Right atrium auricular region (tissue), 2 donors: Measurements from ENCODE around the gene FOXJ1. TPM values are rescaled to one million over a fixed set of nuclear protein-coding genes. Genes with fewer than 3 reads are reported as not detected.

Experiments
- DNase-seq: peaks from one replicate; pipeline ENCODE4 v3.0.0-alpha.2; 2019; ENCODE audit warnings: low spot score
- H3K27ac ChIP-seq, 2 donors: fragments of 200-600 bp; sonication (generic); 1 replicate in 1 of 2; 2 replicates in 1 of 2; pipeline ENCODE4 v1.5.1; 2016 to 2019
- H3K27me3 ChIP-seq, 2 donors: fragments of 200-600 bp; sonication (generic); one replicate each; pipeline versions ENCODE4 v1.5.1 to v1.6.0; 2017 to 2019
- H3K36me3 ChIP-seq: fragments of 200-600 bp; sonication (generic); one replicate; pipeline ENCODE4 v1.5.1; 2016
- H3K4me1 ChIP-seq, 2 donors: fragments of 200-600 bp; sonication (generic); one replicate each; pipeline versions ENCODE4 v1.5.1 to v1.6.0; 2017 to 2019
- H3K4me3 ChIP-seq, 2 donors: fragments of 200-600 bp; sonication (generic); 1 replicate in 1 of 2; 2 replicates in 1 of 2; pipeline ENCODE4 v1.5.1; 2017 to 2019; ENCODE audit warnings: mild to moderate bottlenecking in 1 of 2, moderate library complexity in 1 of 2
- H3K9me3 ChIP-seq, 2 donors: fragments of 200-600 bp; sonication (generic); one replicate each; pipeline ENCODE4 v1.5.1; 2019
- microRNA-seq, 2 donors: library from miRNA; unstranded; fragments of <30 nt; microRNA quantifications; one replicate each; pipeline ENCODE4, GENCODE V29; 2016 to 2017; ENCODE audit warnings: borderline number of aligned reads in 2 of 2, borderline replicate concordance in 1 of 2
- total RNA-seq, 2 donors: library from RNA; depleted of rRNA; stranded (reverse); fragments of >200 nt; gene quantifications; one replicate each; pipeline ENCODE4 v1.1.0, GENCODE V29; 2016
- TF ChIP-seq, protein P1 (sequence below), 2 donors: fragments of 200-600 bp; sonication (generic); IDR thresholded peaks; one replicate each; pipeline ENCODE4 v1.5.1; 2019; ENCODE audit warnings: antibody characterized with exemption in 2 of 2

FOXJ1 gene
- total RNA-seq, 2 donors from 2014 or later = not detected

DNA sequence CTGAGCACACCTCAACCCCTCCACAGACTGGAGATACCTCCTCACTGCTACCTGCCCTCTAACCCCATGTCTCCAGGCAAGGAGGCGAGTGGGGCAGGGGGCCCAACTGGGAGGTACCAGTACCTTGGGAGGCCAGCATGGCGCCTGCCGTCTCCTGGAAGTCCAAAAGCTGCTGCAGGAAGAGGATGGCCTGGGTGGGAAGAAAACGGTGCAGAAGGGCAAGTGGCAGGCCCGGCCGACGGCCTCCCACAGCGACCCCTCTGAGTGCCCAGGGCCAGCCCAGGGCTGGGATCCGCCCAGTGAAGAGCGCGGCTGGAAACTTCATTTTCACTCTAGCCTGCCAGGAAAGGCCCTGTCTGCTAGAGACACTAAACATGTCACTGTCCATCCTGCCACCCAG lies 53.5 kb downstream of the FOXJ1 start:
- Histone ChIP-seq H3K9me3 (no peaks in the 10 kb centered on the region), H3K27ac (no peak overlapping the region), H3K27me3 (no peaks in the 10 kb centered on the region), H3K36me3 (peaks cover 87% of the 10 kb centered on the region), H3K4me3 (no peak overlapping the region), H3K4me1 (peaks cover 0 to 8% of the 10 kb centered on the region in 2 donors)
- no peak for DNase-seq
- TF ChIP-seq, protein P1, sequence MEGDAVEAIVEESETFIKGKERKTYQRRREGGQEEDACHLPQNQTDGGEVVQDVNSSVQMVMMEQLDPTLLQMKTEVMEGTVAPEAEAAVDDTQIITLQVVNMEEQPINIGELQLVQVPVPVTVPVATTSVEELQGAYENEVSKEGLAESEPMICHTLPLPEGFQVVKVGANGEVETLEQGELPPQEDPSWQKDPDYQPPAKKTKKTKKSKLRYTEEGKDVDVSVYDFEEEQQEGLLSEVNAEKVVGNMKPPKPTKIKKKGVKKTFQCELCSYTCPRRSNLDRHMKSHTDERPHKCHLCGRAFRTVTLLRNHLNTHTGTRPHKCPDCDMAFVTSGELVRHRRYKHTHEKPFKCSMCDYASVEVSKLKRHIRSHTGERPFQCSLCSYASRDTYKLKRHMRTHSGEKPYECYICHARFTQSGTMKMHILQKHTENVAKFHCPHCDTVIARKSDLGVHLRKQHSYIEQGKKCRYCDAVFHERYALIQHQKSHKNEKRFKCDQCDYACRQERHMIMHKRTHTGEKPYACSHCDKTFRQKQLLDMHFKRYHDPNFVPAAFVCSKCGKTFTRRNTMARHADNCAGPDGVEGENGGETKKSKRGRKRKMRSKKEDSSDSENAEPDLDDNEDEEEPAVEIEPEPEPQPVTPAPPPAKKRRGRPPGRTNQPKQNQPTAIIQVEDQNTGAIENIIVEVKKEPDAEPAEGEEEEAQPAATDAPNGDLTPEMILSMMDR (IDR thresholded peaks at IDR 0.05) = no peak

DNA sequence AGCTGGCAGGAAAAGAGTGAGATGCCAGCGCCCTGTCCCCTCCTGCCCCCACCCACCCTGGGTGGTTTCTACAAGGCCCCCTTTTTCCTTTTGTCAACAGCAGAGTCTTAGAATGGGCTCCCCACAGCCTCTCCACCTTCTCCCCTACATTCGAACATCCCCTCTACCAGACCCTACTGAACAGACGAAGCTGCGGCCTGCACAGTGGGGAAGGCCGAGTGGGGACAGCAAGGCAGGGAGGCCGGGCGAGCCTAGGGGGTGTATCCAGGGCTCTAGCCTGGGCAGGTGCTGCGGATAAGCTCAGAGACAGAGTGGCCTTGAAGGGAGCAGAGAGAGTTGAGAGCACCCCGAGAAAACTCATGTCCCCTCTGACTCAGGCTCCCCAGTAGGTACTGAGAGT lies 54.7 kb downstream of the FOXJ1 start:
- no peak overlapping the region for H3K4me3 ChIP-seq

More for the DNA sequence above, 54.7 kb downstream of the FOXJ1 start:
- Histone ChIP-seq H3K27me3 (no peaks in the 10 kb centered on the region), H3K4me1 (peaks cover 0 to 8% of the 10 kb centered on the region in 2 donors), H3K27ac (no peak overlapping the region), H3K9me3 (no peaks in the 10 kb centered on the region), H3K36me3 (peaks cover 81% of the 10 kb centered on the region)
- no peak for DNase-seq
- TF ChIP-seq, protein P1 (IDR thresholded peaks at IDR 0.05) = no peak

Small RNA genes lying within 50 kb of the gene (microRNA-seq; reads per million reads assigned to microRNA genes)
- 0 reads per million in 2 donors for gene MIR6868

Other genes starting within 250 kb of the FOXJ1 start
- 1 to 10 TPM; 7.0 to 9.8 TPM for gene TRIM65, start 244.3 kb downstream of the FOXJ1 start, total RNA-seq
- gene MRPL38, start 236.4 kb downstream of the FOXJ1 start, total RNA-seq = 10 to 100 TPM; 27.2 to 36.4 TPM
- gene FBF1, start 200.2 kb downstream of the FOXJ1 start, total RNA-seq = 1 to 10 TPM; 3.8 to 6.3 TPM
- 10 to 100 TPM; 49.6 to 67.4 TPM for gene ACOX1, start 162.1 kb downstream of the FOXJ1 start, total RNA-seq
- 10 to 100 TPM in 1 of 2 donors, 1 to 10 TPM in 1; 8.8 to 14.0 TPM for gene TEN1, start 162.0 kb downstream of the FOXJ1 start, total RNA-seq
- gene CDK3, start 140.4 kb downstream of the FOXJ1 start, total RNA-seq = 1 to 10 TPM in 1 of 2 donors, not detected in 1; 2.0 TPM
- gene EVPL, start 113.9 kb downstream of the FOXJ1 start, total RNA-seq = under 1 TPM; 0.30 to 0.71 TPM
- 10 to 100 TPM; 35.2 to 43.9 TPM for gene SRP68, start 68.7 kb downstream of the FOXJ1 start, total RNA-seq
- gene GALR2, start 66.5 kb downstream of the FOXJ1 start, total RNA-seq = not detected
- not detected for gene ZACN, start 62.1 kb downstream of the FOXJ1 start, total RNA-seq
- gene EXOC7, start 37.5 kb downstream of the FOXJ1 start, total RNA-seq = 10 to 100 TPM; 56.0 to 65.3 TPM
- gene RNF157, start 99.2 kb upstream of the FOXJ1 start, total RNA-seq = 10 to 100 TPM in 1 of 2 donors, 1 to 10 TPM in 1; 9.5 to 13.0 TPM
- gene UBALD2, start 124.1 kb upstream of the FOXJ1 start, total RNA-seq = 1 to 10 TPM; 8.4 to 9.7 TPM
- 1 to 10 TPM; 1.1 to 1.2 TPM for gene QRICH2, start 167.0 kb upstream of the FOXJ1 start, total RNA-seq
- gene PRPSAP1, start 212.7 kb upstream of the FOXJ1 start, total RNA-seq = 10 to 100 TPM; 33.7 to 34.0 TPM
- gene SPHK1, start 243.4 kb upstream of the FOXJ1 start, total RNA-seq = 10 to 100 TPM in 1 of 2 donors, 1 to 10 TPM in 1; 6.4 to 16.8 TPM